ES-I3 (cell line): ENCODE results near the gene PEDS1.

Source experiments
- H3K36me3 ChIP-seq: 2 replicates; pipeline ENCODE4 v1.6.1; 2013; ENCODE audit warnings: mild to moderate bottlenecking, low read length, control low read depth, moderate library complexity; ENCODE audit not compliant: insufficient read depth
- H3K4me1 ChIP-seq: 2 replicates; pipeline ENCODE4 v1.6.1; 2013; ENCODE audit warnings: mild to moderate bottlenecking, control low read depth, low read length; ENCODE audit not compliant: insufficient read depth
- H3K9ac ChIP-seq: 2 replicates; pipeline ENCODE4 v1.6.1; 2013; ENCODE audit warnings: low read depth, mild to moderate bottlenecking, low read length, moderate library complexity
- H3K9me3 ChIP-seq: 2 replicates; pipeline ENCODE4 v1.6.1; 2013; ENCODE audit warnings: mild to moderate bottlenecking, low read length, moderate library complexity; ENCODE audit not compliant: control insufficient read depth, insufficient read depth

PEDS1 gene

GRCh38 chr20:50193836-50194421, 40.4 kb upstream of the PEDS1 start:
- H3K9ac ChIP-seq: peak overlapping the region; percentile 97
- no peaks in the 10 kb centered on the region for H3K36me3 ChIP-seq
- H3K9me3 ChIP-seq: no peaks in the 10 kb centered on the region
- peaks cover 28% of the 10 kb centered on the region; the same call in 1 of the 2 replicates for H3K4me1 ChIP-seq

- Histone ChIP-seq H3K9me3 (no peaks in the 10 kb centered on the region), H3K4me1 (peaks cover 32% of the 10 kb centered on the region; the same call in 1 of the 2 replicates), H3K9ac (peak overlapping the region; percentile 97), H3K36me3 (no peaks in the 10 kb centered on the region)
These were observed 39.8 kb upstream of the PEDS1 start for GRCh38 chr20:50193199-50193835.

GRCh38 chr20:50192364-50193198, 39.1 kb upstream of the PEDS1 start:
- Histone ChIP-seq H3K9ac (peak overlapping the region; percentile 97), H3K36me3 (no peaks in the 10 kb centered on the region), H3K9me3 (no peaks in the 10 kb centered on the region), H3K4me1 (peaks cover 33% of the 10 kb centered on the region; the same call in 1 of the 2 replicates)

- Histone ChIP-seq H3K4me1 (peaks cover 33% of the 10 kb centered on the region; the same call in 1 of the 2 replicates), H3K36me3 (no peaks in the 10 kb centered on the region), H3K9me3 (no peaks in the 10 kb centered on the region), H3K9ac (peak overlapping the region; percentile 97)
These were observed 38.2 kb upstream of the PEDS1 start for GRCh38 chr20:50191544-50192363.

GRCh38 chr20:50191065-50191543, 37.6 kb upstream of the PEDS1 start:
- H3K4me1 ChIP-seq: peaks cover 33% of the 10 kb centered on the region; the same call in 1 of the 2 replicates
- peak overlapping the region; percentile 97 for H3K9ac ChIP-seq
- H3K9me3 ChIP-seq: no peaks in the 10 kb centered on the region
- H3K36me3 ChIP-seq: no peaks in the 10 kb centered on the region

- Histone ChIP-seq H3K9ac (peak within 1 kb of the TSS; percentile 97), H3K4me1 (peaks cover 33% of the 10 kb centered on the region; the same call in 1 of the 2 replicates), H3K36me3 (no peaks in the 10 kb centered on the region), H3K9me3 (no peaks in the 10 kb centered on the region)
These were observed 36.9 kb upstream of the PEDS1 start, which contains the start of gene CEBPB for GRCh38 chr20:50190251-50191064. CEBPB (plus strand) TSS chr20:50190830; CDS start chr20:50191034, 204 bp downstream.

- Histone ChIP-seq H3K36me3 (no peaks in the 10 kb centered on the region), H3K9me3 (no peaks in the 10 kb centered on the region), H3K4me1 (peaks cover 27% of the 10 kb centered on the region; the same call in 1 of the 2 replicates), H3K9ac (peak overlapping the region; percentile 97; the same call in 1 of the 2 replicates)
These were observed 36.2 kb upstream of the PEDS1 start for GRCh38 chr20:50189681-50190250.

GRCh38 chr20:50188879-50189680, 35.6 kb upstream of the PEDS1 start:
- Histone ChIP-seq H3K9ac (no peak overlapping the region), H3K36me3 (no peaks in the 10 kb centered on the region), H3K4me1 (peaks cover 20% of the 10 kb centered on the region; the same call in 1 of the 2 replicates), H3K9me3 (no peaks in the 10 kb centered on the region)

GRCh38 chr20:50188287-50188688, 34.8 kb upstream of the PEDS1 start:
- no peaks in the 10 kb centered on the region for H3K36me3 ChIP-seq
- no peak overlapping the region for H3K9ac ChIP-seq
- H3K9me3 ChIP-seq: no peaks in the 10 kb centered on the region
- peaks cover 13% of the 10 kb centered on the region; the same call in 1 of the 2 replicates for H3K4me1 ChIP-seq

GRCh38 chr20:50187403-50188051, 34.0 kb upstream of the PEDS1 start:
- Histone ChIP-seq H3K4me1 (peaks cover 13% of the 10 kb centered on the region; the same call in 1 of the 2 replicates), H3K36me3 (no peaks in the 10 kb centered on the region), H3K9me3 (no peaks in the 10 kb centered on the region), H3K9ac (no peak overlapping the region)

GRCh38 chr20:50186987-50187402, 33.5 kb upstream of the PEDS1 start:
- H3K9me3 ChIP-seq: no peaks in the 10 kb centered on the region
- H3K36me3 ChIP-seq: no peaks in the 10 kb centered on the region
- no peak overlapping the region for H3K9ac ChIP-seq
- H3K4me1 ChIP-seq: peaks cover 13% of the 10 kb centered on the region; the same call in 1 of the 2 replicates
